GM18870 (cell line): ENCODE measurements around the gene SCCPDH.
"Not testable (repeated sequence)": the region's sequence is repeated elsewhere in the genome, so short reads cannot be mapped to it uniquely, and the experiment has no call there.

ENCODE experiments used
- ATAC-seq: cut with Tn5 transposase; IDR thresholded peaks from one replicate; pipeline ENCODE4 v1.9.1; 2021; ENCODE audit warnings: moderate library complexity; ENCODE audit not compliant: unreplicated experiment

Gene SCCPDH

GRCh38 chr1:246797597-246797996, 73.4 kb downstream of the SCCPDH start:
- no peak for ATAC-seq

DNA sequence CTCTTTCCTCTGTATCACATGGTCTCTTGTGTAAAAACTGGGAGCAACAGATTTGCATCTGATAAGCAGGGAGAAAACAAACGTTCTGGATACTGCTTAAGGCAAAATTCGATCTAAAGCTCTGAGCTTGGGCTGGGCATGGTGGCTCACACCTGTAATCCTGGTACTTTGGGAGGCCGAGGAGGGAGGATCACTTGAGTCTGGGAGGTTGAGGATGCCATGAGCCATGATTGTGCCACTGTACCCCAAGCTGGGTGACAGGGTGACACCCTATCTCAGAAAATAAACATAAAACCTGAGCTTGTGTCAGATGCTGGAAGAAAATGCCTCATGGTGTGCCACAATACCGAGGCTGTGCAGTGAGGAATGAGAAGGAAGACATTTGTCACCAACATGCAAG, 73.9 kb downstream of the SCCPDH start:
- no peak for ATAC-seq

DNA sequence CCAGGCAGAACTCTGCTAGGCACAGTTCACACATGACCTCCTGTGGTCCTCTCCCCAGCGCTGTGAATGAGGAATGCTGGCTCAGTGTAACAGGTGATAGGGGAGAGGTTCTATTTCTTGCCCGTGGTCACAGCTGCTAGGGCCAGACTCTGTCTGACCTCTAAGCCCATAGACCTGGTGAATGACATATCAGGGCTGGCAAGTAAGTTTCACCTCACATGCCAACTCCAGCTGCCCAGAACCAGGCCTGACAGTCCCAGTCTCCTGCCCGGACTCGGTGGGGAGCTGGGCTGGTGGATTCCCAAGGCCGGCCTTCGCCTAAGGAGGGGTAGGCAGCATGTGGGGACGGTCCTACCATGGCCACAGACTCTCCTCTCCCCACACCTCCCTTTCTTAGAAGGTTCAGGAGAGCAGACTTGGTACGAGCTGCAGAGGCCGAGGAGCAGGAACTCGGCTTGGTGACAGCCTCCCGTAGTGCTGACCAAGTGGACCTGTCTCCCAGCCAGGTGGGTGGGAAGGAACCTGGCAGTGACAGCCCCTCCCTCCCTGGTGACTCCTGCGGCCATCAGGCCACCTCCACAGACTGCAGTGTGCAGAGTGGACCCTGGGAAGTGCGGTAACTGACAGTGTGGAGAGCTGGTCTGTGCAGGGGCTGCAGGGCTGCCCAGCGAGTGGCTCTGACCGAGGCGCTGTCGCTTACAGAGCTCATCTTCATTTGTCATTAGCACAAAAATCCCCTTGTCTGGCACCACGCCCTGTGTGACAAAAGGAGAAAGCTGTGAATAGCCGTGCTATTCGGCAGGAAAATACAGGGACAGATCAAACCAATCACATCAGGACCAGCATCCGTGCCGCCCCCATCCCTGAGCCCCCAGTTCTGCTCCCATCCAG, 74.6 kb downstream of the SCCPDH start:
- no peak for ATAC-seq

DNA sequence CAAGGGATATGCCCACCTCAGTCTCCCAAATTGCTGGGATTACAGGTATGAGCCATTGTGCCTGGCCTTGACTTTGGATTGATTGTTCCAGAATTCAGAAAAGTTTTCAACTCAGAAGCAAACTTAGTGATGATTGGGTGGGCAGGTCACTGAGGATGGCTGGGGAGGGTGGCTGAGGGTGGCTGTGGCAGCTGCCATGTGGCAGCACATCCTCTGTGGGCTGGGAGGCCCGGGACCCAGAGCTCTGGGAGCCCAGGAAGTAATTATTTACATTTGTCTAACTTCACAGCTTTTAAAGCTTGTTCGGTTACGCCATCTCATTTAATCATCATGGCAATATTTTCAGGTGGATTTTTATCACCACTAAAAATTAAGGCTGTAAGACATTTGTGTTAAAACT, 76.1 kb downstream of the SCCPDH start:
- no peak for ATAC-seq

DNA sequence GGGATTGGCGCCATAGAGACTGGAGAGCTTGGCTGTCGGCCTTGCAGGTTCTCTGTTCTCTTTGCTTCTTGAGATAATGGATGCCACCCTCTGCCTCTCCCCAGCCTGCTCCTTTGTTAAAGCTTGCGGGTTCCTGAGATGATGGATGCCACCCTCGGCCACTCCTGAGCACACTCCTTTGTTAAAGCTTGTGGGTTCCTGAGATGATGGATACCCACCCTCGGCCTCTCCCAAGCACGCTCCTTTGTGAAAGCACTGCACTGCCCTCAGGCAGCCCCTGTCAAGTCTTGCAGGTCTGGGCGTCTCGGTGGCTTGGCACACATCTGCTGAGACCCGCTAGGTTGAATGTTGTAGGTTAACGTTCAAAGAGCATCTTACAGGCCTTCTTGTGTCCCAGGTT, 76.5 kb downstream of the SCCPDH start:
- no peak for ATAC-seq

DNA sequence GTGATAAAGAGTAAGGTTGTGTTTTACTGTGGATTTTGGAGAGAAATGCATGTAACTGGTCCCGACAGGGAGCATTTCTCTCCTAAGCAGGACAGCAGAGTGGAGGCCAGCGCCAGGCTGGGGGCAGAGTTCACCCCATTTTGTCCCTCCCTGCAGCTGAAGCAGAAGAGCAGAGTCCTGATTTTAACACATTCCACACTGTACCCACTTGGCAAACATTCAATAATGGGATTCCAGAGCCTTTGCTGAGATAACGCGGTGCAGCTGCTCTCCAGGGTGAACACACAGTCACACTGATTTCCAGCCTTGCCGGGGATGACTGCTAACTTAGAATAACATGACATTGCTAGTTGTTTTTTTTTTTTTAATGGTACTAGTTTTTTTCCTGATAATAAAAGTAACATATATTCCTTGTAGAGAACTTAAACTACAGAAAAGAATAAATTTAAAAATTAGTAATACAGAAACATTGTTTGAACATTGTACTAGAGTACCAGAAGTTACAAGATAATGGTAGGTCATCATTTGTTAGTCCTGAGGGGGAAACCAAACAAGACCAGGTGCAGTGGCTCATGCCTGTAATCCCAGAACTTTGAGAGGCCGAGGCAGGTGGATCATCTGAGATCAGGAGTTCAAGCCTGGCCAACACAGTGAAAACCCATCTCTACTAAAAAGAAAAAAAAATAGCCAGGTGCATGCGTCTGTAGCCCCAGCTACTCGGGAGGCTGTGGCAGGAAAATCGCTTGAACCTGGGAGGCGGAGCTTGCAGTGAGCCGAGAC, 77.2 kb downstream of the SCCPDH start:
- ATAC-seq = no peak

- ATAC-seq = no peak
Measured at GRCh38 chr1:246803373-246803772, 79.2 kb downstream of the SCCPDH start.

GRCh38 chr1:246803883-246804282, 79.7 kb downstream of the SCCPDH start:
- ATAC-seq = no peak

DNA sequence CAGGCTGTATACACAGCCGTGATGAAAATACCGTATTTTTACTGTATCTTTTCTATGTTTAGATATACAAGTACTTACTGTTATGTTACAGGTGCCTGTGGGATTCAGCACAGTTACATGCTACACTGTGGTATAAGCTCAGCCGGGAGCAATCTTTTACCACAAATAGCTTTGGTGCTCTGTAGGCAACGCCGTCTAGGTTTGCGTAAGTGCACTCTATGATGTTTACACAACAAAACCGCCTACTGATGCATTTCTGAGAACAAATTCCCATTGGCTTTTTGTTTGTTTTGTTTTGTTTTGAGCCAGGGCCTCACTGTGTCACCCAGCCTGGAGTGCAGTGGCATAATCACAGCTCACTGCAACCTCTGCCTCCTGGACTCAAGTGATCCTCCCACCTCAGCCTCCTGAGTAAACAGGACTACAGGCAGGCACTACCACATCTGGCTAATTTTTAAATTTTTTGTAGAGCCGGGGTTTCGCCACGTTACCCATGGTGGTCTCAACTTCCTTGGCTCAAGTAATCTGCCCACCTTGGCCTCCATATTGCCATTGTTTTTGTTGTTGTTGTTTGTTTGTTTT, 81.0 kb downstream of the SCCPDH start:
- ATAC-seq = no peak

- no peak for ATAC-seq
Measured at GRCh38 chr1:246809473-246809872, 85.3 kb downstream of the SCCPDH start.

- ATAC-seq = no peak
Measured at GRCh38 chr1:246811985-246812384, 87.8 kb downstream of the SCCPDH start.

- not testable (repeated sequence) for ATAC-seq
Measured at GRCh38 chr1:246813325-246813724, 89.1 kb downstream of the SCCPDH start.

DNA sequence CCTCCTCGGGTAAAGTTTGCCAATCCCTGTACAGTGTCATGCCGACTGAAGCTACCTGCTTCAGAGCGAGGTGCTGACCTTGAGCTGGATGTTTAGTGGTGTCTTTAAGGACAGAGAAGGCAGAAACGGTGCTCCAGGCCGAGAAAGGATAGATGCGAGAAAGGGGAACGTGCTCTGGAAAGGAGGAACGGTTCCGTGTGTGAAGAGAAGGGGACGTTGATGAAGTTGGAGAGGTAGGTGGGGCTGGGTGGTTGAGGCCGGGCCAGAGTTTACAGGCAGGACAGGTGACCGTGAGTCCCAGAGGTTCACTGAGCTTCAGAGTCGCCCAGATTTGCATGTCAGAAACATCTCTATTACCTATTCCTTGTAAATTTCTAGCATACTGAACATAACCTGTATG, 90.7 kb downstream of the SCCPDH start:
- ATAC-seq = no peak

GRCh38 chr1:246815693-246816270, 91.6 kb downstream of the SCCPDH start:
- no peak for ATAC-seq
